Fibroblast of skin of left biceps (primary cell): ENCODE measurements around the gene P2RX2.

ENCODE experiments used
- DNase-seq, 2 experiments: peaks; one replicate each; pipeline ENCODE4 v3.0.0-alpha.2; 2013; ENCODE audit warnings: low read depth in 2 of 2

The P2RX2 gene

DNA sequence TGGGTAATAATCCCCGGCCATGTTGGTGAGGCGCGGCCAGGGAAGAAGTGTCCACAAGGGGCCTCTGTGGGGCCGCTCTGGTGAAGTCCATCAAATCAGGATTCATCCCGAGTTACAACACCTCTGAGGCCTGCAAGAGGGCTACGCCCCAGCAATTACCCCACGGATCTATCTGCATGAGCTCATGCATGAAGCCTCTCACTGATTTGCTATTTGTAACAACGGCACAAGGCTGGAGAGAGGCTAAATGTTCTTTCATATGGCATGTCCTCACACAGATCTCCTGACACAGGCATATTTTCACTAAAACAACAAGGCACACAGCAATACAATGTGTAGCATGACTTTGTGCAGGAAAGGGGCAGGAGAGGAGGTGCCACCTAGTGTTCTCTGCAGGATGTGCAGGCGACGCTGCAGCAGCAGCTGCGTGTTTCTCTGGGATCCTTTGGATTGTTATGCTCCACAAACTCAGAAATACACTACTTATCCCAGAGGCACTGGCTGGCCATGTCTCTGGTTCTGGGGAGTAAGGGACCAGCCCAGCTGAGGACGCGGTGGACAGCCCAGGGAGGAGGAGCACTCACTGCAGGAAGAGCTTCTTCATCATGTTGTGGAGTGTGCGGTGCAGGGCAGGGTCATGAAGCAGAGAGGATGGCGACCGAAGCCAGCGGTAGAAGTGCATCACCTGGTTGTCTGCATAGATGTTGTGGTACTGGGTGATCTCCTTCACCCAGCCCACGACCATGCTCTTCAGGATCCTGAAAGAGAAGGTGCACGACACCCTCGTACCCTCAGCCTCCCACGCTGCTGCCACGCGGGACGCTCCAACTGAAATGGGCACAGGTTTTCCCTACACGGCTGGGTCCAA is 20.2 kb downstream of the P2RX2 start:
- no peak for DNase-seq

DNA sequence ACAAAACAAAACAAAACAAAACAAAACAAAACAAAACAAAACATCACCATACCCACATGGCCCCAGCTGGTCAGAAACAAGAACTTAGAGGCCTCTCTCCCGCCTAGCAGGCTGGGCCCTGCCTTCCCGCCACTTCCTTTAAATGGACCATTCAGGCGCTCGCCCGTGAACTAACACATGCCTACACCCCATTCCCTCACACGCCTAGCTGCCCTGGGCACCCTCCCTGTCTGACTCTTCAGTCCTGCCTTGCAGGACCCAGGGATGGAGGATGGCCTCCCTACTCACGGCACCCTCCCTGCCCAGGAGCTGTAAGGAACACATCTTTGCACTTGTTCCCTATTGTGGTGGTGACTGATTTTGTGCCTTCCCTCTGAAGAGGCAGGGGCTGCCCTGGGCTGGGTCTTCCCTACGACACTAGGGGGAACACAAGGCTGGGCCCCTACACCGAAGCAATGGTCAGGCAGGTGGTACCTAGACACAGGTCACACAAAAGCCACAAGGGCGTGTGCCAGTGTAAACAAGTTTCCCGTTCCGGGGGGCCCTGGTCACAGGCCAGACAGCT is 21.5 kb downstream of the P2RX2 start:
- no peak for DNase-seq

DNA sequence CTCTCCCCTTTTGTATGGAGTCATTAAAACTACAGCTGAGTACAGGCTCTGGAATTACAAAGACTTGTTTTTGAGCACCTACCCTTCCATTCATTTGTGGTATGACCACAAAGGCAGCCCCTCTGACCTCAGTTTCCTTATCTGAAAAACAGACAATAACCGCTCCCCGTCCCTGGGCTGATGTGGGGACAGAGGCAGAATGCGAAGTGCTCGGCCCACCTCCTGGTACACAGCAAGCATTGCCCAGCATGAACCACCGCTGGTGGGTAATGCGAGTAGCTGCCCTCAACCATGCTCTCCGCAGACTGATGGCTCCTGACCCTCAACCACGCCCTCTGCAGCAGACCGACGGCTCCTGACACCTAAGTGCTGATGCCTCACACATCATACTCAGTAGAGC is 22.4 kb downstream of the P2RX2 start:
- DNase-seq, result no peak

DNA sequence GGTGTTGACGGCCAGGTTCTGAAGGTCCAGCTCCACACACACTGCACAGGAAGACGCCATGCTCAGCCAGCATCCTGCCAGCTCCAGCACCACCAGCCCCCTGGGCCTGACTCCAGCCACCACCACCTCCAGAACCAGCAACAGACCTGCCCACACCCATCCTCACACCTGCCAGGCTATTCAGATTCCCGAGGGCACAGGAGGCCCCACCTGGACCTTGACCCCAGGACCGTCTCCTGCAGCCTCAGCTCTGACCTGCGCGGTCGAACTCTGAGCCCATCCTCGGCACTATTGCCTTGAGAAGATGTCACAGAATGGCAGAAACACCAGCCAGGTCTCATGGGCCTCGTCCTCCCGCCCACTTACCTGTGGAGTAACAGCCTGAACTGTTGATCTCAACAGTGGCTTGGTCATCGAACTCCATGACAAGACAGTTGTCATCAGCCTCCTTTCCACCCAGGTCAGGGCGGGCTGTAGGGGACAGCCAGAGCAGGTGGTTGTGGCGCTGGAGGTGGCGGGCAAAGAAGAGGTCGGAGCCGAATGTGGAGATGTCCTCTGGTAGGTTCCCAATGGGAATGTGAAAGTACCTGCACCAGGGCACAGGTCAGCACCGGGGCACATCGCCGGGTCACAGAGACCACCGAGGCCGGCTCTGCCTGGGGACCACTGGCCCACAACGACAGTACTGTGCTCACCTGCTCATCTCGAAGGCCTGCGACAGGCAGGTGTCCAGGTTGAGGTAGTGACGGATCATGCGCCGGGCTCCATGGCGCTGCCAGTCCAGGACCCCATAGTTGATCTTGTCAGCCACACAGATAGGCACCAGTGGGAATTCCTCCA is 23.5 kb downstream of the P2RX2 start:
- no peak for DNase-seq

DNA sequence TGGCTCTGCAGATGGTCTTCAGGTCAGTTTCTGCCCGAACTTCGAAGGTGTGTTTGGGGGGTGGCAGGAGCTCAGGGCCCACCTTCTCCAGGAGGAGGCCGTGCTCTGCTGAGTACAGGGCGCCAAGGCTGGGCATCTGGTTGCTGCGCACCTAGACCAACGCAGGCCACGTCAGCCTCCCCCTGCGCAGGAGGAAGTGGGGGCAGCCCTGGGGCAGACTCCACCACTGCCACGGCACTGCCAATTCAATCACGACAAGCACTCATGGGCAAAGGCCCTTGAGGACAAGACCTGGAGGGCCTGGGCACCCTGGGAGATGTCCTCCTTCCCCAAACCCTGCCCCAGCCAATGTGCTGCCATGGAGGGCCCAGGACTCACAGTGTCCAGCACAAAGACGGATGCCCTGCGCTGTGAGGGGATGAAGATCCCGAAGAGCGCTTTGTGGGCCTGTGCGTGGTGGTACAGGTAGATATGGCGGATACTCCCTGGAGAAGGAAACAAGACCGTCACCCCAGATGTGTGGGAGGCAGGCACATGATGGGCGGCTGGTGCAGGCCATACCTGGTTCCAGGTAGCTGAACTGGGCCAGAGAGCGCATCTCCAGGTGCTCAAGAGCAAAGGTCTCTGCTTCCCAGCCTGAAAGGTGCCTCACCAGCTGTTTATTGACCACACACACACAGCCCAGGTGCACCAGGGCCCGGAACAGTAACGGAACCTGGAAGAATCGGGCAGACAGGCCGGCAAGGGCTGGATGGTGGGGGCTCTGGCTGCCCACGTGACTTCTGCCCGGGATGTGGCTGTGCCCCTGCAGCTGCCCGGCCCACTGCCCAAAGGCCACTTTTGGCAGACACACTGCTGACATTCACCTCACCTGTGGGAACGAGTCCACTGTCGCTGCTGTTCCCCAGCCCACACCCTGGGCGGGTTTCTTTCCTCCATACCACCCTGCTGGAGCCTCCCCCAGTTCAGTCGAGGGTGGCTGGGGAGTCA is 24.6 kb downstream of the P2RX2 start:
- no peak for DNase-seq

DNA sequence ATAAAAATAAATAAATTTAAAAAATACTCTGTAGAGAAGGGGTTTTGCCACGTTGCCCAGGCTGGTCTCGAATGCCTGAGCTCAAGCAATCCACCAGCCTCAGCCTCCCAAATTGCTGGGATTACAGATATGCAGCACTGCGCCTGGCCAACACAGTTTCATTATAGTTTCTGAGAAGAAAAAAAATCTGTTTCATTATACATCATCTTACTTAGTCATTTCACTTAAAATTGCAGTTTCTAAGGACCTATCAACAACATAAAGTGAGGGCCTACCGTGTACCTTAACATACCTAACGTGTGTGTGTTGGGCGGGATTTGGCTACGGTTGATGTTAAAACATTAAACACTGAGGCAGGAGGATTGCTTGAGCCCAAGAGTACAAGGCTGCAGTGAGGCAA is 28.3 kb downstream of the P2RX2 start:
- no peak for DNase-seq

DNA sequence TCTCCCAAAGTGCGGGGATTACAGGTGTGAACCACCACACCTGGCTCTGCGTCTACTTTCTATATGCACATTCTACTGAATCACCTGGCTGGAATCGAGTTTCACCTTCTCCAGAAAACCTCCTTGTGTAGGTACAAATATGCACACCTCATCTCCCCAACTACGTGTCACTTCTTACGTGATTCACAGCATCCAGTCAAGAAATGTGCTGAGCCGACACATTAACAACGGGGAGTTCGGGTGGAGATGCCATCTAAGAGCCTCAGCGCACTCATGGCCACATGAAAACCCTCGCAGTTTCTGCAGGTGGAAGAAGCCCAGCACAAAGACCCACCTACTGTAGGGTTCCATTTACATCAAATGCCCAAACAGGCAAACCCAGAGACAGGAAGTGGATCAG is 29.3 kb downstream of the P2RX2 start:
- DNase-seq, result no peak

DNA sequence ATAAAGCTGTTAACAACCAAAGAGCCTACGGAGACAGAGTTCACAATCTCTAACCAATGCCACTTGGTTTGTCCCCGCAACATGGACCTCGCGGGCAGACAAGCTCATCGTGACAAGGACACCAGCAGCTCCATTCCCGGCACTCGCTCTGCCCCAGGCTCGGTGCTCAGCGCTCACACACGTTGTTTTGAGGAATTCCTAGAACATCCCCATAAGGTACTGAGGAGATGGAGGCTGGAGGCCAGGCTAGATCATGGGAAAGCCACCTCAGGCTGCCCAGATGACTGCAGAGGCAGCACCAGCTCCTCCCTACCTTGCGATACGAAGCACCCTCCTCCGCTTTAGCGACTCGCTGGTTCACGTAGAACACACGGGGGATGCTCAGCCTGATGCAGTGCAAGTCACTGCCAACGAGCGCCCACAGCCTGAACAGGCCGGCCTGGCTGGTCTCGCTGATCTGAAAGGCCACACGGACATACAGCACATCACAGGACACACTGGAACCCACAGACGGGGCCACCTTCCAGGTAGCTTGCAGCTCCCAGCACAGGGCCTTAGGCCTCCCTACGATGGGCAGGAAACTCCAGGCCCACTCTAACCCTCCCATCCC is 30.1 kb downstream of the P2RX2 start:
- DNase-seq, result no peak

DNA sequence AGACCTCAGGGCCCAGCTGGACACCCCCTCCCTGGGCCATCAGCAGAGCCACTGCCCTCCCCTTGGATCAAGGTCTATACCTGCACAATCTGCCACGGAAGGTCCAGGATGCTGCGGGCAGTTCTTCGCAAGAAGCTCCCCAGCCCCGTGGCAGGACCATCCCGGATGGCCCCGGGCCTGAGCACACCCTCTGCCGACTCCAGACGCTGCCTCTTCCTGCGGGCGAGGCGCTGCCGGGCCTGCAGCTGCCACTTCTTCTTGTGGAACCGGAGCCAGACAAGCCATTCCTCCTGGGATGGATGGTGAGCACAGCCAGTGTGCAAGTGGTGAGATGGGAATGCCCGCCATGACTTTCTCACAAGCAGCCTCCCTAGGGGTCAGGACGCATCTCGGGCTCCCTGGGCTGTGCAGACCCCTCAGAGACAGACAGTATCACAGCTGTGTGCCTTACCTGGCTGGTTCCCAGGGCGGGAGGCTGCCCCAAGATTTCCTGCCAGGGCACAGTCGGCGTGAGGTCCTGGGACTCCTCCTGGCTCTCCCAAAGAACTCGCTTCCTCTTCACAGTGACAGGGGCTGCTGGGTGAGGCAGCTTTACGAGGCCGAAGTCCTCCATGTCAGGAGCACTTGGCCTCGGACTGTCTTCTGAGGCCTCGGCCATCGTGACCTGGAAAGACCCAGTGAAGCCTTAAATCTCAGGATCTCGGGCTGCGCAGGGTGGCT is 30.8 kb downstream of the P2RX2 start:
- DNase-seq, result no peak

DNA sequence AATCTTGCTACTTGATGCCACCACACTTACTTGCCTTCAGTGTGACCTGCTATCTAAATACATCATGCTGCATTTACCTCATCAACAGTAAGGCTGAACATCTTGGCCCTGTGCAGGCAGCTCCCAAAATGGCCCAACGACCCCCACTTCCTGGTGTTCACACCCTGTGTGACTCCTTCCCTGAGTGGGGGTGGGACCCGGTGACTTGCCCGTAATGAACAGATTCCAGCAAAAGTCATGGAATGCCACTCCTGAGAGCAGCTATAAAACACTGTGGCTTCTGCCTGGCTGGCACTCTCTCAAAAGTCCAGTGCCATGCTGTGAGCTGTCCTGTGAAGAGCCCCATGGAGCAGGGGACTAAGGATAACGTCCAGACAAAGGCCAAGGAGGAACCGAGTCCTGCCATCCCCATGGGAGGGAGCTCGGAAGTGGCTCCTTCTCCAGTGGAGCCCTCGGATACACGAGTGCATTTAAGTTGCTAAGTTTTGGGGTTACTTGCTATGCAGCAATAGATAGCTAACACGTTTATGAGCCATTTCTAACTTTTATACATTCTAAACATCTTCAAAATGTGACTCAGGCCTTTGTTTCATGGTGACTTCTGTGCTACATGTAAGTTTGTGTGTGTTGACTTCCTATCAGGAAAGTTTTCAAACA is 33.0 kb downstream of the P2RX2 start:
- no peak for DNase-seq

DNA sequence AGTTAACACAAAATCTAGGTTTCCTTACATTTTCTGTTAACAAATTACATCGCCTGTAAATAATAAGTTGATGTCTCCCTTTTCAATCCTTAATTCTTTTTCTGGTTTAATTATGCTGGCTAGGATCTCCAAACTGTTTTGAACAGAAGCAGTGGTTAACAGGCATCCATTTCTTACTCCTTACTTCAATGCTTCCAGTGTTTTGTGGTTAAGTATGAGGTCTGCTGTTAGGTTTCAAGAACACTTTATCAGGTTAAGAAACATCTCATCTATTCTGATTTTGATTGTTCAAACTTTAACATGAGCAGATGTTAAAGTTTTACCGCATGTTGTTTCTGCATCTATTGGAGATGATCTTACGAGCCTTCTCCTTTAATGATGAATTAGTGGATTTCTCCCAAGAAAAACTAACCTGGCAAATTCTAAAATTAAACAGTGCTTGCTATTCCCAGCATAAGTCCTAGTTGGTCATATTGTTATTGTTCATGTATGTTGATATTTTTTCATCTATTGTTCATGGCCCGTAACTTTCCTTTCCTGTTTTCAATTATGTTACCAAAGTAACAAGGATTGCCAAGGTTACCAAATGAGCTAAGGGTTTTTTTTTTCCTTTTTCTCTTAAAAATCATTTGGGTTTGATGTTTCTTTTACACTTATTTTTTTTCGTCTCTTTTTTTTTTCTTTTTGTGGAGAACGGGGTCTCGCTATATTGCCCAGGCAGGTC is 35.2 kb downstream of the P2RX2 start:
- no peak for DNase-seq

DNA sequence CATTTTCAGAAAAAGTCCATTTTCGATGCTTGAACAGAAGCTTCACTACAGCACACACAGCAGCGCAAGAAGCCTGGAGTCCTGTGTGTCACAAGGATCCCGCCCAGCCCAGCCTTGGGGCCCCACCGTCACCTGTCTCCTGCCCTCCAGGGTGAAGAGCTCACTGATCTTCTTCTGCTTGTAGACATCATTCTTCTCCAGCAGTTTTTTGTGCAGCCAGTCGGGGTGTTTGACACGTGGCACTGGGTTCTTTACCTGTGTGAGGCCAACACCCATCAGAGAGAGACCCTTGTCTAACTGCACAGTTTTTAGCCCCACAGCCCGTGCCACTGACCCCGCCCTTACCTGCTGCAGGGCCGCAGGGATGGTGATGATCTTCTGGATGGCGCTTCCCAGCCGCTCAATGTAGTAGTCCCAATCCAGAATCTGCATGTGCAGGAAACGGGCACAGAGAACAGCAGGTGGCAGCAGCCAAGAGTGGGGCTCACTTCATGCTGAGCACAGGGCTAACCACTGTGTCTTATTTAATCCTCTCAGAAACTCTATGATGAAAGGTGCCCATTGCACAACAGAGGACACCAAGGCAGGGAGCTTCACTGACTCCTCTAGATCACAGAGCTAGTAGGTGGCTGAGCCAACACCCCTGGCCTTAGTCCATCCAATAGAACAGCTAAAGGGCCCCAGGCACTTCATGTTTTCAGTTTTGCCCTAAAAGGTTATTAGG is 38.6 kb downstream of the P2RX2 start:
- no peak for DNase-seq

DNA sequence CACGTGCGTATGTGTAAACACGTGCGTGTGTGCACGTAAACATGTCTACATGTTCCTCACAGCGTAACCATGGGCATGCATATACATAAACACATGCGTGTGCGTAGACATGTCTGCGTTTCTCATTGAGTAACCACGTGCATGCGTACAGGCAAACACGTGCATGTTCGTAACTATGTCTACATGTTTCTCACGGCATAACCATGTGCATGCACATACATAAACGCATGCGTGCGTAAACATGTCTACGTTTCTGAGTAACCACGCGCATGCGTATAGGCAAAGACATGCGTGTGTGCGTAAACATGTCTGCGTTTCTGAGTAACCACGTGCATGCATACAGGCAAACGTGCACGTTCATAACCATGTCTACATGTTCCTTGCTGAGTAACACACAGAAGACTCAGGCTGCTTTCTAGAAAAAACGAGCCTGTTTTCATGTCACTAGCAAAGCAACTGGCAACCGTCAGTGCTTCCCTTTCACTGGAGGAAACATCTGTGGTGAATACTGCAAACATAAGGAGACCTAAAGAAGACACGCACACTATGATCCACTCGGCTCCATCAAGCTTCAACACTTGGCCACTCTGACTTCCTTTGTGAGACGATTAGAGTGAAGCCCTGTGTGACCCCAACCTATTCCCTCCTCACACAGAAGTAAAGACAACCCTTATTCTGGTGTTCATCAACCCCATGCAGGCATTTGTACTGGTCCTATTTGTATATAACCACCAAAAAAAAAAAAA is 39.7 kb downstream of the P2RX2 start:
- no peak for DNase-seq

DNA sequence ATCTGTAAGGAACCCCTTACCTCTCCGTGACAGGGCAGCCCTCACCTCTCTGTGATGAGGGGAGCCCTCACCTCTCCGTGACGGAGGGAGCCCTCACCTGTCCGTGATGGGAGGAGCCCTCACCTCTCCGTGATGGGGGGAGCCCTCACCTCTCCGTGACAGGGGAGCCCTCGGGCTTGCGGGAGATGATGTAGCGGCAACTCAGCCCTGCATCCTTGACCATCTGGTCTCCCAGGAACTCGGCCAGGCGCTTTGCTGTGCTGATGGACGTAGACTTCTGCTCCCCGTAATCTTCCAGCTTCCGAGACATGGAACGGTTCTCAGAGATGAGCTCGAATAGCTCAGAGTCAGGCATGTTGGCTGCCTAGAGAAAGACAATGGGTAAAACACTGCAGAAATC is 40.6 kb downstream of the P2RX2 start:
- no peak for DNase-seq

DNA sequence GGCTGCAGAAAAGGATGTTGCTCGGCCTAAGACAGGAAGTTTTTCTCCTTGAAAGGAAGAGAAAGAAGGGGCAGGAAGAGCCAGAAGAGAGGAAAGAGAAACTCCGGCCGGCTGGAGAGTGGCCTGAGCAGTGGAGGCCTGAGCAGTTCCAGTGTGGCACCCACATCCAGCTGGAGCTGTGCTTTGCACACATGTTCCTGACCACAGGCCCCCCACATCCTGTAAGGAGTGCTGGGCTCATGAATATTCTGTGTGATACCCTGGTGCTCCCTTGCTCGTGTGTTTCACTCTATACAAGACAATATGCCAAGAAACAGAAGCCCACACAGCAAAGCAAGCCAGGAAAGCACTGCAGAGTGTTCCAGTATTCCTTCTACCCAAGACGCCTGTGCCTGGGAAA is 41.5 kb downstream of the P2RX2 start:
- DNase-seq, result no peak

DNA sequence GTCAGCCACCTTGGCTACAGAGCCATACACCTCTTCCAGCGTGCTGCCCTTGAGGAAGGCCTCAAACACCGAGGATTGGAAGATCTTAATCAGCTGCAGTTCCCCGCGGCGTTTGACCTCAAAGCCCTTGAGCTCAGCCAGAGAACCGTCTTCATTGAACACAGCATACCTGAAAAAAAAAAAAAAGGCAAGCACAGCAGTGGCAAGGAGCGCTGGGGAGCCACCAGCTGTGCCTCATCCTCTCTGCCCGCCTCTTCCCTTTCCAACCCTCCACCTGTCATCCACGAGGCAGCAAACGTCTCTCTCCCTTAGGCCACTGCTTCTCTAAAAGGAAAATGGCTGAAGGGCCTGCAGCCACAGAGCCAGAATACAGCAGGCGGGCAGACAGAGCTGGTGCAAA is 42.4 kb downstream of the P2RX2 start:
- no peak for DNase-seq

DNA sequence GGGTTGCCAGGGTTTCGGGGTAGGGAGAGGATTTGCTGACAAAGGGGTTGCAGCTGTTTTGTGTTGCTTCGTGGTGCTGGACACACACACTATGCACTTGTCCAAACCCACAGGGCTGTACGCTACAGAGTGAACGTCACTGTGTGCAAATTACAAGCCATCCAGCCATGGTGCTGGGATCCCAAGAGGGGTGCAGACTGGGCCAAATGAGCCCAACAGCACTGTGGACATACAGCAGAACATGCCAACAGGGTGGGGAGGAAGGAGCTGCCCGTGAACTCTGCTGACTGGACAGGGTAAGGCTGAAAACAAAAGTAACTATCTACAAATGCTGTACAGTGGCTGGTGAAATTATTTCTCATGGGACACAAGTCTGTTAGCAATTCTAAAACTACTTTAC is 43.4 kb downstream of the P2RX2 start:
- no peak for DNase-seq
